OCI-M2 (cell line): ENCODE measurements around the gene VAV2.

ENCODE experiments used
- DNase-seq: peaks from one replicate; lab custom pipeline; 2025; ENCODE audit not compliant: unreplicated experiment; lab: John Stamatoyannopoulos, UW

Gene VAV2

DNA sequence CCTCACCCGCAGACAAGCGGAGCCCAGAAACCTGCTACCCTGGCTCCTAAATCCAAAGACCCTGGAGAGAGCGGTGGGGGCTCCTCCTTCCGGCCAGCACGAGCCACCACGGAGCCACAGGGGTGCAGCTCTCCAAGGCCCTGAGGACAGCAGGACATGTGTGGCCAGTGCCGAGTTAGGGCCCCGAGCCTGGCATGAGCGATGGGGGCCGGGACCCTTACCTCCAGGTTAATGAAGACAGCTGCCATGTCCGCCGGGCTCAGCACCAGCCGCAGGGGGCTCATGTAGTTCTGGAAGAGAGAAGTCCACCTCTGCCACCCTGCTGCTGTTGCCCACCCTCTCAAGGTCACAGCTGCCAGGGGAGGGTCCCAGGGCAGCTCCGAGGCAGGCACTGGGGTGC is 185.1 kb downstream of the VAV2 start:
- DNase-seq = no peak

DNA sequence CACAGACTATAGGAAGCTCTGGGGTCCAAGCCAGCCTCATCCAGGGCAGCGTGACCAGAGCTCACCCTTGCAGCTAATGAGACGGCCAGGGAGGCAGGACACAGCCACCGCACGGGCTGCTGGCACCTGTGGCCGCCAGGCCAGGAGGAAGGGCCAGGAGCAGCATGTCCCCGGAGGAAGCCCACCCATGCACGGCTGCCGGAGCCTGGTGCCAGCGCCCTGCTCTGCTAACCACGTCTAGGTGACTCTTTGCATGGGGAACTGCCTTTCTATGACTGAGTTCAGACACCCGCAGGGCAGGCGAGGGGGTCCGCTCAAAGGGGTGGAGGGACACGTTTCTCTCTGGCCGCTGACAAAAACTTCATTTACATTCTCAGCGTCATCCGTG is 185.5 kb downstream of the VAV2 start:
- no peak for DNase-seq

DNA sequence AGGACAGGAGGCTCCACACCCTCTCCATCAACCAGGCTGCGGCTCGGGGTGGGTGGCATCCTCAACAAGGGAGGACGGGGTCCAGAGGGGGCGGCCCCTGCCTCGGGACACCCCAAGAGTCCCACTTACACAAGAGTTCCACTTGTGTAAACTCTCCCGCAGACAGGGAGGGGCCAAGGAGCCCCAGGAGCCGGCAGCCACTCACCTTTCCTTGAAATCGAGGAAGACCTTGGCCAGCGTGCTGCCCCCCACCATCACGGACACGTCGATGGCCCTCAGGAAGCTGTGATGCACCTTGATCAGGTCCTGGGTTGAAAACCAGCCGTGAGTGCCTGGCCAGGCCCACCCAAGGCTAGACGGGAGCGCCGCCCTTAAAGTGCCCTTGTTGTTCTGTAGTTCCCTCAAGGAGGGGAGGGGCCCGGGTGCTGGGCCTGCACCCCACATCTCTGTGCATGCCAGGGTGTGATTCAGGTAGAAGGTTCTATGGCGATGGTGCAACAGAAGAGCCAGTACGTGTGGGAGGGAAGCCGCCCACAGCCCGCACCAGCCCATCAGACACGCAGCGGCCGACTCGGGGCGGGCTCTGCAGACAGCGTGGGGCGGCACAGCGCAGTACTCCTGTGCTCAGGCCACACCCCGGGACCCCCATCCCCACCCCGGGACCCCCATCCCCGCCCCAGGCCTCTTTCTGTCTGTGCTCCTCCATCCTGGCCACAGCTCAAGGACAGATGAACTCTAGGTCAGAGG is 186.1 kb downstream of the VAV2 start:
- DNase-seq = no peak

DNA sequence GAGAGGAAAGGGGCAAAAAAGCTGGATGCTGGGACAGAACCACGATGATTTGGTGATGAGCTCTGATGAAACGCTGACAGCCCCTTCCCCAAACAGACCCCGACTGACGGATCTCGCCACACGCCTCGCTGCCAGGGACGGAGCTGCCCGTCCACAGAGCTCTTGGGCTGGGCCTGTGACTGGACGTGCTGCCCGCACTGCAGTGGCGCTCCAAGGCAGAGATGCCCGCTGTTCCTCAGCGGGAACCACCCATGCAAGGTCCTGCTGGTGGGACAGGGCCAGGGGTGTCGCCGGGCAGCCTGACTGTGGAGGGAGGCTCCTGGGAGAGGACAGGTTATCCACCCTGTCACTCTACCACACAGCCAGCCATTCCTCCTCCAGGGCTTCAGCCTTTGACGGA is 187.9 kb downstream of the VAV2 start:
- DNase-seq = no peak

DNA sequence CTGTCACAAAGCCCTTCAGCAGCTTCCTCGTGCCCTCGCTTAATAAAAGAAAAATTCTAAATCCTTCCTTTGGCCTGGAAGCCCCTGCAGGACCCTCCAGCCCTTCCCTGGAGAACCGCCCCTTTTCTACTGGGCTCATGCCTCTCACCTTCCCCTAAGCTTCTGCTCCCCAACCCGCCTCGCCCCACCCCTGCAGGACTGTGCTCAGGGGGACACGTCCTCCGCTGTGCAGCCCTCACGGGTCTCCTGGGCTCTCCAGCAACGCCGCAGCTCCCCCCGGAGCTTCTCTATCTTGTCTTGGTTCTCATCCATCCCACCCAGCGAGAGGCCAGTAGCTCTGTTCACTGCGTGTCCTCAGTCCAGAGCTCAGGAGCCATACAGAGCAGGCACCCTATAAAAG is 188.4 kb downstream of the VAV2 start:
- DNase-seq = no peak

DNA sequence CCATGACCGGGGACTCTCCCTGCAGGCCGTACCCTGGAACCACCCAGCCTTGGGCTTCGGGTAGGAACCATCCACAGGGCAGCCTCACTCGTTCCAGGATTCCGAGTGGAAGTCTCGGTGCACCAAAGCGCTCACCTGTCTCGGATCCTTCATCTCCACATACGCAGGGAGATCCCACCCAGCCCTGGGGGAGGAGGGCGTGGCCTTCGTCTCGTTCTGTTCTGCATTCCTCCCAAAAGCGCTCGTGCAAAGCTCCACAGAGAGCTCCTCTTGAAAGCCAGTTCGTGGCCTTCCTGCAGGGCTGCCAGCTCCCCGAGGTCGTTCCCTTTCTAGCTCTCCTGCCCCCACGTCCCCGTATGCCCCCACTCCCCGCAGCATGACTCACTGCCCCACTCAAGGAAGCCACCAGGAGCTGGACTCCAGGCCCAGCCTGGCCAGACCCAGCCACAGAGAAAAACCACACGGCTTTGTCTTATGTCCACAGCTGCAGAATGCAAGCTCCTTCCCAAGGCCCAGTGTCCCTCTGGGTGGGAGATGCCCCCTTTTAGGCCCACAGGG is 189.0 kb downstream of the VAV2 start:
- no peak for DNase-seq

DNA sequence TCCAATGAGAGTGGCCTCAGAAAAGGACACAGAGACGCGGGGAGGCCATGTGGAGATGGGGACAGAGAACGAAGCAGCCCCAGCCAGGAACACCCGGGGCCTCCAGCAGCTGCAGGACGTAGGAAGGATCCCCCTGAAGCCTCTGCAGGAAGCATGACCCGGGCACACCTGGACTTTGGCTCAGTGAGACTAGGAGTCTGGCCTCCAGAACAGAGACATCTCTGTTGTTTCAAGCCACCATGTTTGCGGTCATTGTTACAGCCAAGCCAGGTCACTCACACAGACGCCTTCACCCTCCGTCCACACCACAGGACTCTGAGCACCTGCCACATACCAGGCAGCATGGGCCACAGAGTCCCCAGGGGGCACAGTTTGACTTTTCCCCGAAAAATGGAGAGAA is 190.4 kb downstream of the VAV2 start:
- DNase-seq = no peak

DNA sequence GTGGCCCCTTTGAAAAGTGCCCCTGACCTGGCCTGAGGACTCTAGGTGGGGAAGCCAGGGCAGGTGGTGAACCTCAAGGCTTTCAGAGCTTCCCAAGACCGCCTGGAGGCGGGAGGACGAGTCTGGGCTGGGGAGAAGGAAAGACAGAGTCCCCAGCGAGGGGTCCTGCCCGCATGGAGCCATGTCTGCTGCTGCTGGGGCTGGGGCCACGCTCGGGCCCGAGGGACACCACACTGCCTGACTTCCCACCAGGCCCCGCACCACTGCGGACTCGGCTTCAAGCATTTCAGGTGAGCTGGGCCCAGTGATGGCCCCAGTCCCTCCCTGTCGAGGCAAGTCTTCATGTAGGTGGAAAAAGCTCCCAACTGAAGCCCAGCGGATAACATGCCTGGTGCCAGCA is 191.9 kb downstream of the VAV2 start:
- DNase-seq = no peak

DNA sequence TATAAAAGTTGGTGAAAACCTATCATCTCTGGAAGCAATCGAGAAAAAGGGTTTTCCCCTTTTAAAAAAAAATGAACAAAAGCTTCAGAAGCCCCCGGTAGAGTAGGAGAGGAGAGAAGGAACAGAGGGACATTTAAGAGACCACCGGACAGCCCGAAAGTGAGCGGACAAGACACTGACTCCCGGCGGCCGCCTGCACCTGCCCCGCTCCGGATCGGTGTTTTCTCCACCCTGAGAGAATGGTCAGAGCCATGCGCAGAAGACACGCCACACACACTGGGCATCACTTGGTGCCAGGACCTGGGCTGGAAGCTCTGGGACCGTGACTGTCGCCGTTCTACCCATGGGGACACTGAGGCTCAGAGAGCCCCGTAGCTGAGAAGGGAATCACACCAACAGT is 192.4 kb downstream of the VAV2 start:
- DNase-seq = no peak

DNA sequence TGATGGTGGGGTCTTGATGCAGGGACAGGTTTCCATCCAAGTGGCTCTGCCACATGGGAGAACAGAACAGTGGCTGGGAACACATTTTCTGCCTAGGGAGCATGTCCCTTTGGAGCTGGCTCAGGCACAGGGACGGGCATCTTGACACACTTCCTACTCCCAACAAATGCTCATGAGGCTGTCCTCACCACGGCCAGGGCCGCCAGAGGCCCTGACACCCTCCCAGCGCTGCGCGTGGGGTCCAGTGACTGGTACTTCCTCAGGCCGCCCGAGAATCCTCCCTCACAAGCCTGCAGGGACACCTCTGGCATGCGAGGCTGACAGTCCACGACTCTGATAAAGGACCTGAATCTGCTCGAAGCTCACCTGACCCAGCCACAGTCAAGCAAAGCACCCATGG is 193.0 kb downstream of the VAV2 start:
- DNase-seq = no peak

DNA sequence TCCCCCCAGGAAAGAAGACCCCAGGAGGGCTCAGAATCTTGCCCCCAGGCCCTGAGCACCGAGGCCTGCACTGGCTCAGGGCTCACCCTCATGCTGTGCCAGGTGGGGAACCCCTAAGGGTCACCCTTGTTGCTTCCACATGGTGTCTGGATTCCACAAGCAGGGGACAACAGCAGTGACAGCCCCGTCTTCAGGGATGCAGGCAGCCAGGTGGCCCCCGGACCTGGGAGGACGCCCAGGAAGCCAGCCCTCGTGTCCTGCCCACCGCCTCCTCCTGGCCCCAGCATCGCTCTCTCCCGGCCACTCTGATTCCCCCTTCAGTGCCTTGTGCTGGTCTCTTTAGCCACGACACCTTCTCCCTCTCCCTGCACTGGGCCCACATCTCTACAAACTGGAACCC is 194.0 kb downstream of the VAV2 start:
- no peak for DNase-seq

DNA sequence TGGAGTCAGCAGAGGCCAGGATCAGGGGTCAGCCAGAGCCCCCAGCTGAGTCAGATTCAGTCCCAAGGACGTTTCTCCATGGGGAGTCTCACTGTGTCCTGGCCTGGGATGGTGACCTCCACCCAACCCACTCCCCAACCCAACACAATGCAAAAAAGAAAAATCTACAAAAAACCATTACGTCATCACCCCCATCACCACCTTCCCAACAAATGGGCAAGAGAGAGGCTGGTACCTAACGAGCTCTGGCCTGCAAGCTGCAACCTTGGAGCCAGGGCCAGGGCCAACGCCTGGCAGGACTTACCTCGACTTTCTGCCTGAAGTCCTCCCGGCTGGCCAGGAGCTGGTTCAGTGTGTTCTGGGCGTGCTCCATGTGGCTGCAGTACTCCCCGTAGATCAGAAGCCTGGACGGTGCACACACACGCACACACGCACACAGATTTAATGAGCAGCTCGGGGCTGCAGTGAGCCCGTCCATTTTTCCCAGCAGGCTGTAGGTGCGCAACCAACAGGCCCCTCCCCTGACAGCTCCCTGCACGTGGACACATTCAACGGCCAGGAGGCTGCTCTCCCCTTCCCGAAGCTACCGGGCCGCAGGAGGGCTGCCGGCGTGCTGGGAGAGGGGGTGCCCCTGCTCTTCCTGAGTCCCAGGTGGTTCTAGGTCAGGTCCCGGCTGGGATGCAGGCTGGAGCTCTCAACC is 194.6 kb downstream of the VAV2 start:
- DNase-seq = no peak

DNA sequence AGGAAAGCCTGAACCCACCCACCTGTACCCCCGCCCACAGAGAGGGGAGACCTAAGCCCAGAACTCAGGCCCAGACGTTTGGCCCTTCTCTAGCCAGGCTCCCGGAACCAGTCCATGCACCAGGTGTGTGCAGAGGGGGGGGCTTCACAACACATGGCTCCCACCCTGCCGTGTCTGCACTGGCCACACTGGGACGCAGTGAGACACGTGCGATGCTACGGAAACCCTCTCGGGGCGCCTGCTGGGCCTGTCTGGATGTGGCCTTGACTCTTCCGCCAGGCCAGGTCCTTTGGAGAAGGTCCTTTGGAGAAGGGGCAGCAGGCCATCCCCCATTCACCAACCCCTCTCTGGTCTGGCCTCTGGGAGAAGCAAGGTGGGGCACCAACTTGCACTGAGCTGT is 195.6 kb downstream of the VAV2 start:
- no peak for DNase-seq

DNA sequence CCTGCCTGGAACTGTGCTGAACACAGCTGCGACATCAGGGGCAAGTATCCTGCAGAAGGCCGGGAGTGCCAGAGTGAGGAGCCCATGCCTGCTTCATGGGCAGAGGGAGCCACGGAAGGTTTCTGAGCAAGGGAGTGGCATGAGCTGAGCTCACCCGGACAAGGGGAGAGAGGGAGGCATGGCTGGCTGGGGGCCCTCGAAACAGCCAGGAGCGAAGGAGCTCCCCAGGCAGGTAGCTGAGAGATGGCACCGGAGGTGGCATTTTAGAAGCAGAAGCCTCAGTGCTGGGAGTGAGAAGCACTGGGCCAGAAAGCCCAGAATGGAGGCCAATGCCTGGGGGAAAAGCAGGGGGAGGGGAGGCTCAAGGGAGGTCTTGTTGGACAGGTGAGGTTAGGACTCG is 197.1 kb downstream of the VAV2 start:
- no peak for DNase-seq

DNA sequence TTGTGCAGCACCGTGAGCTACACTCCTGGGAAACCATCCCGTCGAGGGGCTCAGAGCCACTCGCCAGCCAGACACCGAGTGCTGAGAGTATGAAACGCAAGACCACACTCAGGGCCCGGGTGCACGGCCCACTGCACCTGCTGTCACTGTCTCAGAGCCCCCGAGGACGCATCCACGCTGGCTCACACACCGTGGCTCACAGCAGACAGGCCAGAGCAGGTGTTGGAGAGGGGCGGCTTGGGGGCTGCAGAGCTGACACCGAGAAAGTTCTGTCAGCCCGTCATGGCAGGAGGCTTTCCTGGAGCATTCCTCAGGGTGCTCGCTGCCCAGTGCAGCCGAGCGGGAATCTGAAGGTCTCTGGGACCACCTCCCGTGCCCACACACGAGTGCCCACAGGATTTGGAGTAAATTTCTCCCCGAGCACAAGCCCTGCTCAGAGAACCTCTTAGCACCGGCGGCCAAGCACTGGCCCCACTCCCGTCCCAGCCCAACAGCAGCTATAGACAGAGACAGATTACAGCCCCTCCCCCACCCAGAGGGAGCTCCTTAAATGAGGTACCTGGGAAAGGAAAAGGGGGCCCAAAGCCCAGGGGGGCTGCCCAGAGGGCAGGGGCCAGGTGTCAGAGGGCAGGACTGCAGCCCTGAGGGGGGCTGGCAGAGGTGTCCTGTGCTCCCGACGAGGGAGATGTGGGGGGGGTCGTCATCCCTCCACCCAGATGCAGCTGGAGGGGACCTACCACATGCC is 197.9 kb downstream of the VAV2 start:
- DNase-seq = no peak

DNA sequence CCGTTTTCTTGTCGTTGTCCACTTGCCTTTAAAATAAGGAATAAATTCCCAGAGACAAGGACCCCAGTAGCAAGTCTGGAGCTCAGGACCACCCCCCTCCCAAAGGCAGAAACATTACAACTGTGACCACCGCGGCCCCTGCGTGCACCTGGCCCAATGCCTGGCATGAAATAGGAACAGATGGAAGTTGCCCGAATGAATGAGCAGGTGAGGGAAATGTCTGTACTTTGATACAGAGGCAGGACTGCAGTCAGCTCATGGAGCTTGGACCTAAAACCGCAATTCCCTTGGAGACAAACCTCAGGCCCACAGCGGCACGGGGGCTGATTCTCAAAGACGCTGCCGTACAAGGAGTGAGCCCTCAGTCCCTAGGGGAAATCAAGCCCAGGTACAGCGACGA is 198.7 kb downstream of the VAV2 start:
- DNase-seq = no peak

DNA sequence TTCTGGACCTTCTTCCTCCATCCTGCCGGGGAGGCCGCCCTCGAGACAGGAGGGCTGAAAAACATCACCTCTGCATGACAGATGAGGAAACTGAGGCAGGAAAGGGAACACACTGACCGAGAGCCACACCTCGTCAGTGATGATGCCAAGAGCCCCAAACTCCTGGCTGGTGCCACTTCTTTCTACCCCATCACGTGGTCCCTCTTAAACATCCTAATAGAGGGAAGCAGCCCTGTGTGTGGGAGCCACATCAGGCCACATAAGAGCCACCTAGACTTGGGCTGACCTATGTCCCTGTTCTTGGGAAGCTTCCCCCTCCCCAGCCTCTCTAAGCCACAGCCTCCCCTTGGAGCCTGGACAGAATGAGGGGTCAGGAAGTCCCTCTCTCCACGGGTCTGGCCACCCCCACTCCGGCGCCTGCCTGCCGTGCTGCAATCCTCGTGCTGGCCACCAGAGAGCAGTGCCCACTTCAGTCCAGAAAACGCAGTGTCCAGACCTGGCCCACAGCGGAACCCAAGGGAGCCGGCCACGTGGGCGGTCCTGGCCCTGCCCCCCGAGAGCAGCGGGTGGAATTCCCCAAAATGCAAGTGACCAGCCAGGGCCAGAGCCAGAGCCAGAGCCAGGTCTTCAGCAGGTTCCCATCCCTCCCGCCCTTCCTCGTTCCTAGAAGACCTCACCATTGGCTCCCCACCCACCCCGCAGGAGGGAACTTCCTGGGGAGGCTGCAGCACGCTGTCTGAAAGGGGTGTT is 199.2 kb downstream of the VAV2 start:
- no peak for DNase-seq

DNA sequence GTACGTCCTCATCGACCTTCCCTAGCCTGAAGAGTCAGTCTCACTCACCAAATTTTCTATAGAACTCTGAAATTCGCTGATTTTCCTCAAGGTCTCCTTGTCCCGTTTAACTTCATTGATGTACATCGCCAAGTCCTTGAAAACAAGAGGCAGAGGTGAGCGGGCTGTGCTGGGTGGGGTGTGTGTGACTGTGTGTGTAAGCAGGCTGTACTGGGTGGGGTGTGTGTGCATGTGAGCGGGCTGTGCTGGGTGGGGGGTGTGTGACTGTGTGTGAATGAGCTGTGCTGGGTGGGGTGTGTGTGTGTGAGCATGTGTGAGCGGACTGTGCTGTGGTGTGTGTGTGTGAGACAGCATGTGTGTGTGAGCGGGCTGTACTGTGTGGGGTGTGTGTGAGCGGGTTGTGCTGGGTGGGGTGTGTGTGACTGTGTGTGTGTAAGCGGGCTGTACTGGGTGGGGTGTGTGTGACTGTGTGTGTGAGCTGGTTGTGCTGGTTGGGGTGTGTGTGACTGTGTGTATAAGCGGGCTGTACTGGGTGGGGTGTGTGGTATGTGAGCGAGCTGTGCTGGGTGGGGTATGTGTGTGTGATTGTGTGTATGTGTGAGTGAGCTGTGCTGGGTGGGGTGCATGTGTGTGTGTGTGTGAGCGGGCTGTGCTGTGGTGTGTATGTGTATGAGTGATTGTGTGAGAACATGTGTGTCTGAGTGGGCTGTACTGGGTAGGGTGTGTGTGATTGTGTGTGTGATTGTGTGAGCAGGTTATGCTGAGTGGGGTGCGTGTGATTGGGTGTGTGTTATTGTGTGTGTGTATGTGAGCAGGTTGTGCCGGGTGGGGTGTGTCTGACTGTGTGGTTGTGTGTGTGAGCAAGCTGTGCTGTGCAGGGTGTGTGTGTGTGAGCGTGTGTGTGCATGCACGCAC is 200.1 kb downstream of the VAV2 start:
- DNase-seq = no peak

DNA sequence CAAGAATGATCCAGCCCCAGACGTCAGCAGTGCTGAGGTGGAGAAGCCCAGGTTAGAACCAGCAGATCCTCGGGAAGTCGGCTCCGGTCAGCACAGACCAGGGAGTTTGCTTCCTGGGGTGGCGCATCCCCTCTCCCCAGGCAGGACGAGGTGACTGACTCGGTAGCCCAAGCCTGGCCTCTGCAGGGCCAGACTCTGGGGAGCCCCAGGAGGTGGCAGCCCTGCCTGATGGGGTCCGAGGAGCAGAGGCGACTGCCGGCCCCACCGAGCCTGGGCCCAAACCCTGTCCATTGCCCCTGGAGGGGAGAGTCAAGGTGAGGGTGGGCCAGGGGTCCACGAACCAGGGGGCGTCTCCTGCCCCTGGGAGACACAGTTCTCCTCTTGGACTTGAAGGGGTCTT is 201.1 kb downstream of the VAV2 start:
- no peak for DNase-seq

DNA sequence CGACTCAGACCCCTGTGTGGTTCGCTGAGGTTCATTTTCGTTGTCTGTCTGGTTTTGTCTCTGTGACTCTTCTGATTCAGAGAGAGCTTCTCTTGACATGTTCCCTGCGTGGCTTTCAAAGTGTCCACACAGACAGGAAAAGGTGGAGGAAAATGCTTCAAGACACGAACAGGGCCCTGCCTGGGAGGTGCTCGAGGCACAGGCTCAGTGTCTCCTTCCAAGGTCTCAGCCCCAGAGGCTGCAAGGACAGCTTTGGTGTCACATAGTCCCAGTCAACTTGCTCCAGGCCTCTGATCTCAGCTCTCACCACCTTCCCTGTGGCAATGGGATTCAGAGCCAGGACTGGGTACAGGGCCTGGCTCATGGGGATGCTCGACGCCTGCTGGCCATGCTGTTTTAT is 202.3 kb downstream of the VAV2 start:
- DNase-seq = no peak
